Calu3 (cell line): ENCODE data around the gene DRD3. TPM values are rescaled to one million over a fixed set of nuclear protein-coding genes. Genes with fewer than 3 reads are reported as not detected.

Source experiments
- BruUV-seq: library from RNA; stranded (reverse); fragments of 400-500 nt; replicated peaks from 2 replicates; lab custom pipeline; 2021; lab: Mats Ljungman, UMichigan
- CTCF ChIA-PET: fragments of 300-600 bp; sonication (Branson Sonifier 250); formaldehyde crosslinking; loops from one replicate; lab custom pipeline; 2022; ENCODE audit warnings: antibody characterized with exemption; lab: Charles Lee
- DNase-seq: peaks from one replicate; pipeline ENCODE4 v3.0.0; 2022
- H3K27ac Mint-ChIP-seq: one replicate; pipeline ENCODE4 v1.8.0; 2022; ENCODE audit warnings: mixed read lengths; ENCODE audit not compliant: unreplicated experiment
- H3K27me3 Mint-ChIP-seq: one replicate; pipeline ENCODE4 v1.8.0; 2022; ENCODE audit warnings: mixed read lengths; ENCODE audit not compliant: unreplicated experiment
- H3K36me3 Mint-ChIP-seq: one replicate; pipeline ENCODE4 v1.8.0; 2022; ENCODE audit warnings: mild to moderate bottlenecking, moderate library complexity, mixed read lengths; ENCODE audit not compliant: insufficient read depth, unreplicated experiment
- H3K4me1 Mint-ChIP-seq: one replicate; pipeline ENCODE4 v1.8.0; 2022; ENCODE audit warnings: mild to moderate bottlenecking, low read depth, mixed read lengths; ENCODE audit not compliant: unreplicated experiment
- H3K4me3 Mint-ChIP-seq: one replicate; pipeline ENCODE4 v1.8.0; 2022; ENCODE audit warnings: mild to moderate bottlenecking, low read depth, moderate library complexity, mixed read lengths; ENCODE audit not compliant: unreplicated experiment
- H3K9me3 Mint-ChIP-seq: one replicate; pipeline ENCODE4 v1.8.0; 2022; ENCODE audit warnings: low read depth, mixed read lengths; ENCODE audit not compliant: unreplicated experiment
- intact Hi-C: fragments of 100-400 bp; cut with micrococcal nuclease; formaldehyde crosslinking; loops from one replicate; pipeline ENCODE4 v1.10.0; 2022; ENCODE audit not compliant: unreplicated experiment
- total RNA-seq: library from RNA; stranded (reverse); gene quantifications from 2 replicates; pipeline ENCODE4 v1.2.3, GENCODE V29; 2022
- TF ChIP-seq, protein P1 (sequence below): fragments of 200-600 bp; IDR thresholded peaks from one replicate; pipeline ENCODE4 v1.8.0; 2022; ENCODE audit warnings: antibody characterized with exemption; ENCODE audit not compliant: unreplicated experiment

DRD3 gene
- total RNA-seq, 1 experiment from 2014 or later = not detected

DNA sequence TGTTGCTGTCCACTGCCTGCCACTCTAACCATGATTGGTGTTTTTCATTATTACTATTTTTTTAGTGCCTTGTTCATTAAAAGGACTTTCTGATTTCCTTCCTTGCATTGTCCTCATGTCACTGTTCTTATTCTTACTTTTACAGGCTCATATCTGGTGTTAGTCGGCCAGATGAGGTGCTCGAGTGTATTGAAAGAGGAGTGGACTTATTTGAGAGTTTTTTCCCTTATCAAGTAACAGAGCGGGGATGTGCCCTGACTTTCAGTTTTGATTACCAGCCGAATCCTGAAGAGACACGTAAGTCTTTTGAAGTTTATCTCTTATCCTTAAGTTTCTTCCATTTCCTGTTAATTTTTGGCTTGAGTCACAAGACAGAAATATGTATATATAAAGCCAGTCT, 99.1 kb downstream of the DRD3 start:
- intact Hi-C loops = no loop called here
- TF ChIP-seq, protein P1, sequence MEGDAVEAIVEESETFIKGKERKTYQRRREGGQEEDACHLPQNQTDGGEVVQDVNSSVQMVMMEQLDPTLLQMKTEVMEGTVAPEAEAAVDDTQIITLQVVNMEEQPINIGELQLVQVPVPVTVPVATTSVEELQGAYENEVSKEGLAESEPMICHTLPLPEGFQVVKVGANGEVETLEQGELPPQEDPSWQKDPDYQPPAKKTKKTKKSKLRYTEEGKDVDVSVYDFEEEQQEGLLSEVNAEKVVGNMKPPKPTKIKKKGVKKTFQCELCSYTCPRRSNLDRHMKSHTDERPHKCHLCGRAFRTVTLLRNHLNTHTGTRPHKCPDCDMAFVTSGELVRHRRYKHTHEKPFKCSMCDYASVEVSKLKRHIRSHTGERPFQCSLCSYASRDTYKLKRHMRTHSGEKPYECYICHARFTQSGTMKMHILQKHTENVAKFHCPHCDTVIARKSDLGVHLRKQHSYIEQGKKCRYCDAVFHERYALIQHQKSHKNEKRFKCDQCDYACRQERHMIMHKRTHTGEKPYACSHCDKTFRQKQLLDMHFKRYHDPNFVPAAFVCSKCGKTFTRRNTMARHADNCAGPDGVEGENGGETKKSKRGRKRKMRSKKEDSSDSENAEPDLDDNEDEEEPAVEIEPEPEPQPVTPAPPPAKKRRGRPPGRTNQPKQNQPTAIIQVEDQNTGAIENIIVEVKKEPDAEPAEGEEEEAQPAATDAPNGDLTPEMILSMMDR = no peak
- CTCF ChIA-PET = no interaction called here
- no peaks in the 10 kb centered on the region for H3K9me3 Mint-ChIP-seq
- no peak overlapping the region for H3K4me3 Mint-ChIP-seq
- no peaks in the 10 kb centered on the region for H3K4me1 Mint-ChIP-seq
- H3K36me3 Mint-ChIP-seq = peaks cover 28% of the 10 kb centered on the region
- no peak for DNase-seq
- H3K27me3 Mint-ChIP-seq = no peaks in the 10 kb centered on the region
- H3K27ac Mint-ChIP-seq = no peak overlapping the region
- BruUV-seq = no TSS peak

DNA sequence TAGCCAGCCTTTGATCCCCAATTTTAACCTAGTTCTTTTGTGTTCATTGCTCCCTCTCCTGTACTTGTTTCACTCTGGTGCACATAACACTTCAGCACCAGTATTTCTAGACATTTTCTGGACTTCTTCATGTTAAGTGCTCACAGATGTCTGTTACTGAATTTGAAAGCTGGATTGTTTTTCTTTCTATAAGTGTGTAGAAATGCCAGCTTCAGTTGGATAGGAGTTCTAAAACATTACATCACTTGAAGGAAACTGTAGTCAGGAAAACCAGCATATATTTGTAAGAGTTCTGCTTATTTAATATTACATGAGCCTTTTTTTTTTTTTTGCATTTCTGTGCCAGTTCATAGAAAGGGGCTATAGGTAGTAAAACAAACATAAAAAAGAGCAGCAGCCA, 100.7 kb downstream of the DRD3 start:
- H3K4me3 Mint-ChIP-seq = no peak overlapping the region
- TF ChIP-seq, protein P1 = no peak
- no TSS peak for BruUV-seq
- DNase-seq = no peak
- H3K27ac Mint-ChIP-seq = no peak overlapping the region
- no peaks in the 10 kb centered on the region for H3K27me3 Mint-ChIP-seq
- intact Hi-C loops = no loop called here
- H3K4me1 Mint-ChIP-seq = no peaks in the 10 kb centered on the region
- H3K9me3 Mint-ChIP-seq = no peaks in the 10 kb centered on the region
- H3K36me3 Mint-ChIP-seq = peaks cover 28% of the 10 kb centered on the region
- CTCF ChIA-PET = no interaction called here

Other genes with a start within 250 kb of the DRD3 start
- 17.8 and 22.0 TPM in 2 replicates for gene ZDHHC23, start 231.0 kb downstream of the DRD3 start, total RNA-seq
- 5.9 and 6.5 TPM in 2 replicates for gene CCDC191, start 122.5 kb downstream of the DRD3 start, total RNA-seq
- gene QTRT2, start 122.3 kb downstream of the DRD3 start, total RNA-seq = 44.3 and 45.7 TPM in 2 replicates
- gene ZNF80, start 58.5 kb upstream of the DRD3 start, total RNA-seq = not detected in 2 replicates
- gene TIGIT, start 115.0 kb upstream of the DRD3 start, total RNA-seq = not detected in 2 replicates